ENCODE measurements around the gene HACD3.
"Not testable (repeated sequence)": the region's sequence is repeated elsewhere in the genome, so short reads cannot be mapped to it uniquely, and the experiment has no call there.

Gene HACD3

GRCh38 chr15:65530318-65531111 lies at the start of gene HACD3:
Gene HACD3, plus strand, starts transcription at chr15:65530463. Its CDS starts 169 bp downstream, at chr15:65530632.
- peak; percentile 54 for DNase-seq

GRCh38 chr15:65484876-65485275 lies 45.4 kb upstream of the HACD3 start:
- no peak for DNase-seq

- DNase-seq: no peak
Measured at GRCh38 chr15:65494076-65494475, 36.2 kb upstream of the HACD3 start.

DNA sequence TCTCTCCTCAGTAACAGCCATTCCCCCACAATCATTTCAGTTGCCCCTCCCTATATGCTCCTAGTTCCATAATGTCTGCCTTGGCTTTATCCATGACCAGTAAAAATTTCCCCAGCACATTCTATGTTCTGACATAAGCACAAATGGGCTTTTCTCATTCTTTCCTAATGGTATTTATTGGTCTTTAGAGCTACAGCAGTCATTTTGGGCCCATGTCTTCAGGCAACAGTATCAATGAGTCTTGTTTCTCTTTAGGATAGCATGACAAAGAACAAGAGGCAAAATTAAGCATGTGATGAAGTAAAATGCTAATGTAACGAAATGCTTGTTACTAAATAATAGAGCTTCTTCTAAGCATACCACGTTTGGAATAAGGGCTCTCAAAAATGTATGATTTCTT lies 20.9 kb upstream of the HACD3 start:
- no peak for DNase-seq

DNA sequence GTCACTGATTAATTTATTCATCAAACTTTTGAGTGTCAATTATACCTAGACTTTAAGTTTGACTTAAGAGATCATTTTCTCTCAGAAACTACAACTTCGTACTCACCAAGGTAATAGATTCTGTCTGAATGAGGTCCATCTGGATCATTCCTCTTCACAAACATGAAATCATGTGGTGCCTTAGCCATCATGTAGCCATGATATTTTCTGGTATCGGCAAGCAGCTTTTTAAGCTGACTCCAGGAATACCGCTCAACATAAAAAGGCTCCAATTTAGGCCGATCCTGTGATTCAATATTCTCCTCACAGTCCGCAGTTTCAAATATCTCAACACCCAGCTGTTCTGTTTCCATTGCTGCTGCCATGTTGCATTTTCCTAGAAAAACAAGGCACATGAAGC lies 18.1 kb upstream of the HACD3 start:
- DNase-seq: no peak

- DNase-seq: no peak
Measured at GRCh38 chr15:65512807-65513416, 17.4 kb upstream of the HACD3 start.

DNA sequence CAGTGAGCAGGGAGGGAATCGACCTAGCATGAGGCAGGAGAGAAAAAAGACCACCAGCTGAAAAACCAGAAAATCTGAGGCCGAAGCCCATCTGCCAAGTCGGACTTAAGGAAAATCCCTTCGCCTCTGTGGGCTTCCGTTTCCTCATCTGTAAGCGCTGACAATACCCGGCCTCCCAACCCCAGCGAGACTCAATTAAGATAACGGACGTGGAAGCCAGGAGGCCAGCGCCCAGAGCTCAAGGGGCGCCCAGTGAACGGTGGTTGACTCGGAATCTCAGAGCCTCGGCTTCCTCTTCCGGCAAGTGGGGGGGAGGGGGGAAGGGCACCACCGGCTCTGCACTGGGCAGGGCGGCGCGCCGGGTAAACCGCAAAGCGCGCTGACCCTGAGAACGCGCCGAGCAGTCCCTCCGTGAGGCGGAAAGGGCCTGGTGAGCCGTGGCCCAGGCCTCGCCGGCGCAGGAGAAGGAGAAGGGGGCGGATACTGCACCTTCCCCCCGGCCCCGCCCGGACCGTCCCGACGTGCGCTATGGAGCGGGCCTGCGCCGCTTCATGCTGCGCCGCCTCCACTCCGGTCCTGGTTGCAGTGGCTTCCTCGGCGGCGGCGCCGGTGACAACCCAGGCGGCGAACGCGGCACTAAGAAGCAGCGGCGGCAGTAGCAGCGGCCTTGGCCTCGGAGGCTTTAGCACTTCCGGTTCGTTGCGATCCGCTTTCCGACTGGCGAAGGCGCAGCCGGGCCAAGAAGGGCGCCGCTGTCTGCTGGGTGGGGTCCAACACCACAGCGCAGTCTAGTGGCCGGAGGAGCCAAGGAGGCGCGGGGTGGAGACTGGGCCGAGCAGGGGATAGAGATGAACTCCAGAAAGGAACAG lies 13.0 kb upstream of the HACD3 start, which contains the start of gene DPP8:
DPP8 (minus strand) TSS at position 693 of the 869 bp plus-strand sequence. CDS start 5,136 bp downstream, outside the sequence.
- peak; percentile 65 for DNase-seq

- DNase-seq: no peak
Measured at GRCh38 chr15:65517866-65518207, 12.4 kb upstream of the HACD3 start.

DNA sequence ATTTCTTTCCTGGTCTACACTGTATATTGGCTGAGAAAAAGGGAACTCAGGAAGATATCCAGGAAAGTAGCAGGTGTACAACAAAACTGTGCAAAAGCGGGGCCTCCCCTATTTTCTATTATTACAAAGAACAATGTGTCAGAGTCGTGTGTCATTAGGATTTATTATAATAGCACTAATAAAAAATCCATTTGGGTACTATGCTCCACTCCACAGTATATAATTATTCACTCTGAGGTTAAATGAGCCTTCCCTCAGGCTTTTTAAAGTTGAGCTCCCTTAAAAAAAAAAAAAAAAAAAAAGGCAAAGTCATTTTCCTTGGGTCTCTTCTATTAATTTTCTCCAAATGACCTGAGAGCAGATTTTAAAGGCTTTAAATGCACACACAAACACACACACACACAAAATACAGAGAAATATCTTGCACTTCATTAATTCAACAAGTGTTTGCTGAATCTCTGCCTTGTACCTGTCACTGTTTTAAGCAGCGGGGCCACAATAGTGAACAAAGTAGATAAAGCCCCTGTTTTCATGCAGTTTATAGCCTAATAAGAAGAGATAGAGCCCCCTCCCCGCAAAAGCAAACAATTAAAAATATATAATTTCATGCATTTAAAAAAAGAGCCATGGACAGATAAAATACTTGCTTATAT lies 11.5 kb upstream of the HACD3 start:
- DNase-seq: no peak

DNA sequence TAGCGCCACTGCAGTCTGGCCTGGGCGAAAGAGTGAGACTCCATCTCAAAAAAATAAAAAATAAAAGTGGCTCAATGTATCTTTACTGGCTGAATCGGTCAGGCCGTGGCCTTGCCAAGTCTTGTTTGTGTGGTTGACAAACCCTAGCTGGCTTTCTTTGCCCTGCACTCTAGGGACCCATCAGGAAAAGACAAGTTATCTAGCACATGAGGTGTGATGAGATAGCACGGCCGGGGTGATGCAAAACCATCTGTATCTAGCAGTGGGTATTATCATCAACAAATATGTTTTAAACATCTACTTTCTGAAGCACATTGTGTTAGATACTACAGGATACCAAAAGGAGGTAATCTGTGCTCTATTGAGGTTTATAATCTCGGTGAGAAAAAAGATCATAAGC lies 8.9 kb upstream of the HACD3 start:
- no peak for DNase-seq

DNA sequence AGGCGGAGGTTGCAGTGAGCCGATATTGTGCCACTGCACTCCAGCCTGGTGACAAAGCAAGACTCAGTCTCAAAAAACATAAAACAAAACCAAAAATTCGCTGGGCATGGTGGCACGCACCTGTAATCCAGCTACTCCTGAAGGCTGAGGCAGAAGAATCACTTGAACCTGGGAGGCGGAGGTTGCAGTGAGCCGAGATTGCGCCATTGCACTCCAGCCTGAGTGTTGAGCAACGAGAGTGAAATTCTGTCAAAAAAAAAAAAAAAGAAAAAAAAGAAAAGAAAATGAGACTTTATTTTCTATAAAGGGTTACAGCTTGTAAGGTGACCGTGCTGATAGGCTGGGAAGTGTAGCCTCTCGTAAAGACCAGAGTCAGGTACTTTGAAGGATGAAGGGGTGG lies 6.0 kb upstream of the HACD3 start:
- no peak for DNase-seq

GRCh38 chr15:65525622-65526021 lies 4.6 kb upstream of the HACD3 start:
- no peak for DNase-seq

DNA sequence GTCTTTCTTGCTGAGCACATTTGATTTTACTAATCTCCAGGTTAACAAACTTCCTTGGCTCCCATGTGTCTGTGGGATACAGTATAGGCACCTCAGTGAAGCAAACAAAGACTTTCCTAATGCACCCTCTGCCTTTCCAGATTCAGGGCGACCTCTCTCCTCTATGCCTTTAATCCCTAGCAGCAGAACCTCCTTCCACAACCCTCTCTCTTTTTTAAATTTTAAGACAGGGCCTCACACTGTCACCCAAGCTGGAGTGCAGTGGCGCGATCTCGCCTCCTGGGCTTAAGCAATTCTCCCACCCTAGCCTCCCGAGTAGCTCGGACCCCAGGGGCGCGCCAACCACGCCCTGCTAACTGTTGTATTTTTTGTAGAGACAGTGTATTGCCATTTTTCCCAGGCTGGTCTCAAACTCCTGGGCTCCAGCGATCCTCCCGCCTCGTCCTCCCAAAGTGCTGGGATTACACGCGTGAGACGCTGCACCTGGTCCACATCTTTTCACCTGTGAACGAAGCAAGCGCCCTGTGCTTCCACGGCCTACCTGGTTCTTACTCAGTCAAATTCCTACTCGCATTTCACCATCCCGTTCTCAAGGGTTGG lies 1.7 kb upstream of the HACD3 start:
- DNase-seq: no peak

- DNase-seq: no peak
Measured at GRCh38 chr15:65529762-65530317, 423 bp upstream of the HACD3 start.

DNA sequence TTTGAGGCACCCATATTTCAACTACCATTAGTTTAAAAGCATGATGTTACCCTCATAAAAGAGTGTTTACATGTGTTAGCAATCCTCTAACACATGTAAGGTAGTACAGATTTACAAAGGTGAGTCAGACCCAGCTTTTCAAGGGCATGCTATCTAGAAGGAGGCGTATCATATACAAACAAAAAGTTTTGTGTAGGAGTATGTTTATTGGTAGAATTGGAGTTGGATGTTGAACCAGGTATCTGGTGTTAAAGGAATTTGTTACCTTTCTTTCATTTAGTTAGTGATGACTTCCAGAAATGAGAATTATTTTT lies 2.4 kb downstream of the HACD3 start:
- DNase-seq: no peak

- no peak for DNase-seq
Measured at GRCh38 chr15:65533057-65533756, 2.9 kb downstream of the HACD3 start.

DNA sequence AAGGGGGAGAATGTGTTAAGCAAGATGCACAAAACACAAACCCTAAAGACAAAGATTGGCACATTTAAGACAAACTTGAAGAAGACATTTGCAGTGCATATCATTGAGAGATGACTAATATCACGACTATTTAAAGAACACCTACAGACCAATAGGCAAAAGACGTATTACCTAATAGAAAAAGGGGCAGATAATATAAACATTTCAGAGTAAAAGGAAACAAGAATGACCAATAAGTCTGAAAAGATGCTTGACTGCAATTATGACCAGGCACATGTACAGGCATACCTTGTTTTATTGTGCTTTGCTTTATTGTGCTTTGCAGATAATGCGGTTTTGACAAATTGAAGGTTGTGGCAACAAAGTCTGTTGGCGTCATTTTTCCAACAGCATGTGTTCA lies 4.9 kb downstream of the HACD3 start:
- no peak for DNase-seq

- DNase-seq: no peak
Measured at GRCh38 chr15:65540314-65540713, 10.1 kb downstream of the HACD3 start.

- no peak for DNase-seq
Measured at GRCh38 chr15:65541231-65541820, 11.1 kb downstream of the HACD3 start.

GRCh38 chr15:65547841-65548240 lies 17.6 kb downstream of the HACD3 start:
- DNase-seq: no peak

DNA sequence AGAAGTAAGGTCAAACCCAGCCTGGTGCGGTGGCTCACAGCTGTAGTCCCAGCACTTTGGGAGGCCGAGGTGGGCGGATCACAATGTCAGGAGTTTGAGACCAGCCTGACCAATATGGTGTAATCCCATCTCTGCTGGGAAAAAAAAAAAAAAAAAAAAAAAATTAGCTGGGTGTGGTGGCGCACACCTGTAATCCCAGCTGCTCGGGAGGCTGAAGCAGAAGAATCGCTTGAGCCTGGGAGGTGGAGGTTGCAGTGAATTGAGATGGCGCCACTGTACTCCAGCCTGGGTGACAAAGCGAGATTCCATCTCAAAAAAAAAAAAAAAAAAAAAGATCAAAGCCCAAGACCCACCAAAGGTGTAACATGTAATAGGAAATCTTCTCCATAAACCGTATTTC lies 19.0 kb downstream of the HACD3 start:
- not testable (repeated sequence) for DNase-seq

All from NCI-H2107 (cell line).